ENCODE results near the gene BCL2L1. TPM values are rescaled to one million over a fixed set of nuclear protein-coding genes. Genes with fewer than 3 reads are reported as not detected.
"Not testable (repeated sequence)": the region's sequence is repeated elsewhere in the genome, so short reads cannot be mapped to it uniquely, and the experiment has no call there.

BCL2L1 gene
- total RNA-seq, 1 donor from 2014 or later: 38.1 TPM

GRCh38 chr20:31677553-31678260 lies 45.0 kb downstream of the BCL2L1 start:
- no peak for DNase-seq (ENCODE audit: low read depth in 2 of 2)

- DNase-seq (ENCODE audit: low read depth in 2 of 2): no peak
Observed at GRCh38 chr20:31676609-31676989, 46.1 kb downstream of the BCL2L1 start.

GRCh38 chr20:31675828-31676608 lies 46.6 kb downstream of the BCL2L1 start:
- peak in 1 of 2 donors; percentile 36 for DNase-seq (ENCODE audit: low read depth in 2 of 2)

GRCh38 chr20:31674895-31675827 lies 47.5 kb downstream of the BCL2L1 start:
- peak; percentile 88 to 89 for DNase-seq (ENCODE audit: low read depth in 2 of 2)

- DNase-seq (ENCODE audit: low read depth in 2 of 2): no peak
Observed at GRCh38 chr20:31673943-31674463, 48.7 kb downstream of the BCL2L1 start.

- no peak for DNase-seq (ENCODE audit: low read depth in 2 of 2)
Observed at GRCh38 chr20:31673435-31673834, 49.2 kb downstream of the BCL2L1 start.

DNA sequence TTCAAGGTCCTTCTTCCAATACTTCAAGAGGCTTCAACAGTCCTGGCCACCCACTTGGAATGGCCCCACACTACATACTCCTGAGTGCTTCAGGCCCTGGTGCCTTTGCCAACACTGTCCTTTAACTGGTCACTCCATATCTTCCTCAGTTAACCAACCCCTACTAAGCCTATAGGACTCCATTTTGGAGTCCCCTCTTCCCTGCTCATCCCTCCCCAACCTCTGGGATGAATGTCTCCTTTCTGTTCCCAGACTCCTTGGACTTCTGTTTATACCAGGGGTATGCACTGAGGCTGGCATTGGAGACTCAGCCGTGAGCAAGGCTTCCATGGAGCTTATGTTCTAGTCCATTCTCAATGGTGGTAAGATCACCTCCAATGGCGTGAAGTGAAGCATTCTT lies 51.3 kb downstream of the BCL2L1 start:
- DNase-seq (ENCODE audit: low read depth in 2 of 2): no peak

GRCh38 chr20:31670371-31671228 lies 52.1 kb downstream of the BCL2L1 start:
- no peak for DNase-seq (ENCODE audit: low read depth in 2 of 2)

DNA sequence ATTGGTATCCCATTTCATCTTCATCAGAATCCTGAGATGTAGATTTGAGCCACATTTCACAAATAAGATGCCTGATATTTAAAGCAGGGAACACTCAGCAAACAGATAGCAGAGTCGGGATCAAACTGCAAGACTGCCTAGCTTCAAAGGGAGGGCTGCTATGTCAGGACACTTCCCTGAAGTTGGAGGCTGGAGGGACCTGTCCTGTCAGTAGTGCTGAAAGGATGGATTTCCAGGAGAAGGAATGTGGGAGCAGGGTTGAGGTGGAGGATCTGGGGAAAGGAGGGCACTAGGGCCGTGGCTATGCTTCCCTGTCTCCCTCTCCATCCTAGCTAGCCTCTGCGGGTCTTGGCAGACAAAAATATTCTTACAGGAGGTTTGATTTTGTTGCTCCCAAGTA lies 52.8 kb downstream of the BCL2L1 start:
- DNase-seq (ENCODE audit: low read depth in 2 of 2): no peak

GRCh38 chr20:31668944-31669343 lies 53.7 kb downstream of the BCL2L1 start:
- DNase-seq (ENCODE audit: low read depth in 2 of 2): not testable (repeated sequence)

DNA sequence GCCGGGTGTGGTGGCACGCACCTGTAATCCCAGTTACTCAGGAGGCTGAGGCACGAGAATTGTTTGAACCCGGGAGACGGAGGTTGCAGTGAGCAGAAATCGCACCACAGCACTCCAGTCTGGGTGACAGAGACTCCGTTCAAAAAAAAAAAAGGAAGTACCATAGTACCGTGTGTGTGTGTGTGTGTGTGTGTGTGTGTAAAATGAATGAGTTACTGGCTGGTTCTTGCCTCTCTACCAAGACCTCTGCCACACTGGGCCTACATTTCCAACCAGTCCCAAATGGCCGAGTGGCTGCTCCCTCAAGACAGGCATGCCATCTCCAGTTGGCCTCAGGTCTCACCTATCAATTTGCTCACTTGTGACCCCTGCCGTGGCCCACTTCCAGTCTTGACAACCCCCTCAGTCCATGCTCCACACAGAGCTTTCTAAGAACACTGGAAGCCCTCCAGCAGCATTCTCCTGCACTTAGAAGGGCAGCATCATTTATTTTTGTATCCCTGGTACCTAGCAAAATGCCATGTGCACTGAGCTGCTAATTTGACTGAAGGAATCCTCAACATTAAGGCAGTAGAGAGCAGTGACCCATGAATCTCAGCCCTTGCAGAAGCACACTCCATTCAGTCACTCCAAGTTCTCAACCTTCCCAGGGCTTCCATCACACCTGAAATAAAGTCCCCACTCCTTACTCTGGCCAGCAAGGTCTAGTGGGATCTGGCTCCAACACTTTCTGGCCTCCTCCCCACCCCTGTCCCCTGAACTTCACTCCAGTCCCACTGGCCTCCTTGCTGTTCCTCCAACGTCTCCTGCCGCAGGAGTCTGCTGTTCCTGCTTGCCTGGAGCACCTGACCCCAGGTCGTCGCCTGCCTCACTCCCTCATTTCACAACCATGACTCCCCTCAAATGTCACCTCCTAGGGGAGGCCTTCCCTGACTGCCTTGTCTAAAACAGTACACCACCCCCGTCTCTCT lies 55.1 kb downstream of the BCL2L1 start:
- no peak for DNase-seq (ENCODE audit: low read depth in 2 of 2)

GRCh38 chr20:31666258-31667042 lies 56.2 kb downstream of the BCL2L1 start:
- DNase-seq (ENCODE audit: low read depth in 2 of 2): peak in 1 of 2 donors; percentile 30

DNA sequence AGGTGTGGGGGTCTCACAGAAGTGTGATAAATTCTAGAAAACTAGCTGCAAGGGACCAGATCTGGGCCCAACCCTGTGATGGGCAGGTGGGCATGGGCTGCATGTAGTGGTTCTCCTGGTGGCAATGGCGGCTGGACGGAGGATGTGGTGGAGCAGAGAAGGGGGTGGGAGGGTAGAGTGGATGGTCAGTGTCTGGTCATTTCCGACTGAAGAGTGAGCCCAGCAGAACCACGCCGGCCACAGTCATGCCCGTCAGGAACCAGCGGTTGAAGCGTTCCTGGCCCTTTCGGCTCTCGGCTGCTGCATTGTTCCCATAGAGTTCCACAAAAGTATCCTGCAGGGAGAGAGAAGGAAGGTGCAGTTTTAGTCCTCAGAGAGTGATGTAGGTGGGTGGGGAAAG lies 56.9 kb downstream of the BCL2L1 start:
- no peak for DNase-seq (ENCODE audit: low read depth in 2 of 2)

GRCh38 chr20:31664696-31665354 lies 57.8 kb downstream of the BCL2L1 start:
- no peak for DNase-seq (ENCODE audit: low read depth in 2 of 2)

DNA sequence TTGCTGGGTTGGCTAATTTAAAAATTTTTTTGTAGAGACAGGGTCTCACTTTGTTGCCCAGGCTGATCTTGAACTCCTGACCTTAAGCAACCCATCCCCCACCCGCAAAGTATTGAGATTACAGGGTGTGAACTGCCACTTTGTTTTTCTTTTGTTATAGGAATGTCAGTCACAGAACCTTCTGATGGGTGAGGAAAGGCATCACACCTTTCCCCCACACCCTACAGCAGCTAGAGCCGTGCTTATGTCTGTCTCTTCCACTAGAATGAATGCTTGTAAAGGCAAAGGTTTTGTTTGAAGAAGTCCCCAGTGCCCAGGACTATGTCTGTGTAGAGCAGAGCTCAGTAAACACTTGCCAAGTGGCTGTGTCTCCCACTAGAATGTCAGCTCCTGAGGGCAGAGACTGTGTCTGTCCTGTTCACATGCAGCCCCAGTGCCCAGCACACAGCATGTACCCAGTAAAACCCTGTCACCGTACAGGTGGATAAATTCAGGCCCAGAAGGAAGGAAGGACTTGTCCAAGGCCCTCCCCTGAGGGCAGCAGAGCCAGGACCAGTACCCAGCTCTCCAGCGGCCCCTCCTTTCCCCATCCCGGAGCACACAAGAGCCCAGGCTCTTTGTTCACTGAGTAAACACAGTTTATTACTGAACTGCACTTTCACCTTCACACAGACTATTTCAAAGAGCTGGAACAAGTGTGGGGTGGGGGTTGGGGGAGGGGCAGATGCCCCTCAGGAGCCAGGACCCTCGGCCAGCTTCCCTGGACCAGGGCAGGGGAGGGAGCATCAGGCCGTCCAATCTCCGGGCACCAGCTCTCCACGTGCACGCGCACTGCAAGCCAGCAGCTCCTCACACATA lies 58.6 kb downstream of the BCL2L1 start:
- no peak for DNase-seq (ENCODE audit: low read depth in 2 of 2)

DNA sequence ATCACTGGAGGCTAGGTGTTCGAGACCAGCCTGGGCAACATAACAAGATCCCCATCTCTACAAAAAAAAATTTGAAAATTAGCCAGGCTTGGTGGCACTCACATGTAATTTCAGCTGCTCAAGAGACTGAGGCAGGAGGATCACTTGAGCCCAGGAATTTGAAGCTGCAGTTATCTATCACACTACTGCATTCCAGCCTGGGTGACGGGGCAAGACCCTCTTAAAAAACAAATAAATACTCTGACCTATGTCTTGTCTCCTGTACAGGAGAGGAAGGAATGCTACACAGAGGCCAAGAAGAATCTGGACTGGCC lies 59.2 kb downstream of the BCL2L1 start:
- DNase-seq (ENCODE audit: low read depth in 2 of 2): no peak

DNA sequence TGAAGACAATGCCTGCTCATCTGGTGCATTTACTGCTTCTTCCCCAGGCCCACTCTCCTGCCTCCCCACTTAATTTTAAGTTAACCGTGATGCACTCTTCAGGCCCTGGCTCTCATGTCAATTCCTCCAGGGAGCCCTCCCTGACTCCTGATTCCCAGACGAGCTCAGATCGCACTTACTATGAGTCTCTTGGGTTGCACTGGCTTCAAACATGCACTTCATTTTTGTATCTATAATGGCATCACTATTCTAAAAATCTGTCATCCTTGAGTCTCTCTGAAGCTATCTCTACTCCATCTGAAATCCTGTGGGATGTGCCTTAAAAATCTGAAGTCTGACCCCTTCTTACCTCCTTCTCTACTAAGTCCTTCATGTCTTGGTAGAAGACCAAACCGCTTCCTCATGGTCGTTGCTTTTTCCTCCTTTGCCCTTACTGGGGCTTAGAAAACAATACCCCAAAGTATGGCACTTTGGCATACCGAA lies 60.3 kb downstream of the BCL2L1 start:
- no peak for DNase-seq (ENCODE audit: low read depth in 2 of 2)
